Transverse colon (tissue), 4 donors: ENCODE results near the gene CLCA4.
A peak's percentile ranks its signal among the peaks of the same experiment; 100 is the strongest.

Experiments used
- CTCF ChIP-seq, 5 experiments: fragments of 200-600 bp in 3 of 5; fragments of 450-650 bp in 2 of 5; sonication (generic) in 3 of 5; IDR thresholded peaks; 1 replicate in 2 of 5; 2 replicates in 3 of 5; pipeline ENCODE4 v1.5.1; 2016 to 2017; ENCODE audit warnings: antibody characterized with exemption in 5 of 5, inconsistent platforms in 3 of 5, mild to moderate bottlenecking in 2 of 5, moderate library complexity in 1 of 5
- EP300 ChIP-seq: sonication (generic); formaldehyde crosslinking; IDR thresholded peaks from one replicate; pipeline ENCODE4 v1.6.1; 2017; ENCODE audit warnings: antibody characterized with exemption, low read depth
- POLR2A ChIP-seq: fragments of 450-650 bp; IDR thresholded peaks from one replicate; pipeline ENCODE4 v1.6.1; 2016; ENCODE audit warnings: antibody characterized with exemption, mild to moderate bottlenecking, moderate library complexity
- POLR2AphosphoS5 ChIP-seq, 3 donors: sonication (generic); formaldehyde crosslinking; IDR thresholded peaks; one replicate each; pipeline ENCODE4 v1.6.1; 2016; ENCODE audit warnings: antibody characterized with exemption in 3 of 3

GRCh38 chr1:86616871-86617270 lies 70.0 kb downstream of the CLCA4 start:
- TF ChIP-seq POLR2AphosphoS5 (IDR thresholded peaks at IDR 0.05) (peak in 2 of 3 donors; percentile 9 to 44), CTCF (IDR thresholded peaks at IDR 0.05) (no peak), POLR2A (peak; percentile 29), EP300 (no peak)
